Measurements from ENCODE around the gene LRP11.
"Not testable (repeated sequence)": the region's sequence is repeated elsewhere in the genome, so short reads cannot be mapped to it uniquely, and the experiment has no call there.

The LRP11 gene

DNA sequence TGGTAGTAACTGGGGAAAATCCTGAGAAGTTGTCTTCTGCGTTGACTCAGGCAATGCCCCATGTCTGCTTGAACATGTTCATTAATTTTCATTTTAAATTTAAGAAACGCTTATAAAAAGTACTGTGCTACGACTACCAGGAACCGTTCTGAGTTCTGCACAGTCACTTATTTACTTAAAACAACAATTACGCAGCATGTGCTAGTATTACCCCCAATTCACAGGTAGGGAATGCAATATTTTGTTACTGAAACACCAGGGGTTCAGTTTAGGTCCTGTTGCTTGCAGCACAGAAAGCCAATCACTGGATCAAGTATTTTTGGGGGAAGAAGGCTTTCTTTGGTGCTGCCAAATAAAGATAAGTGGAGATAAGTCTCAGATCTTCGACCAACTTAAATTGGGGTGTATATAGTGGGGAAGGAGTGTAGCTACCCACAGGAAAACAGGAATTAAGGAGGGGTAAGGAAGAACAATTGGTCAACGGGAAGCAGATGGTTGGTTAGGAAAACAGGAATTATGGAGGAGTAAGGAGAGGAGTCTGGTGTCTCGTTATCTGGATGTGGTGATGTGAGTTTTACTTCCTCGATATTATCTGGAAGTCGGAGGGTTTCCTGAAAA, 5.2 kb upstream of the LRP11 start:
- no peak for DNase-seq (ENCODE audit: low read depth in 2 of 2)

DNA sequence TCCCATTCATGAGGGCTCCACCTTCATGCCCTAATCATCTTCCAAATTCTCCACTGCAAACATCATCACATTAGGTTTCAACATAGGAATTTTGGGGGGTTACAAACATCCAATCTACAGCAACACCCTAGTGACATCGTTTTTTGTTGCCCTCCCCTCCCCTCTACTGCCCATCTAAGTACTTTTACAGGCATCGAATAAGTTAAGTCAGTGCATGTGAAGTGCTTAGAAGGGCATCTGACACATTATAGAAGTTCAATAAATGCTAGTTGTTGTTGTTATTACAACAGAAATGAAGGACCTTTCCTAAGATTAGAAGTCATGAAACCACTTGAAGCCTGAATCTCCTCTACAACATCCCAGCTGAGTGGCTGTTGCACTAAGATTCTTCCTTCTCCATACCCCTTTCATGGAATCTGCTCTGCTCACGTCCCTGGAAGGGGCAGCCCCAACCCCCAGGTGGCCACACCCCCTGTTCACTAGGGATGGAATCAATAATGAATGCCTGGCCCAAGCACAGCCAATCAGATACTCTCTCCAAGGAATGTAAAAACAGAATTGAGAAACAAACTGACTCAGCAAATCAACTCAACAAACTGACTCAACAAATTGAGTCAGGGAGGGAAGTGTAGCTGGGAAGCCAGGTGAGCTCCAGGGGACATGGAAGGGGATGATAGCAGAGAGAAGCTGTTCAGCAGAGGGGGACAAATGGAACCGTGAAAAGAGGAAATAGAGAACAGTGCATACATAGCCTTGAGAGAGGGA, 3.9 kb upstream of the LRP11 start:
- no peak for DNase-seq (ENCODE audit: low read depth in 2 of 2)

DNA sequence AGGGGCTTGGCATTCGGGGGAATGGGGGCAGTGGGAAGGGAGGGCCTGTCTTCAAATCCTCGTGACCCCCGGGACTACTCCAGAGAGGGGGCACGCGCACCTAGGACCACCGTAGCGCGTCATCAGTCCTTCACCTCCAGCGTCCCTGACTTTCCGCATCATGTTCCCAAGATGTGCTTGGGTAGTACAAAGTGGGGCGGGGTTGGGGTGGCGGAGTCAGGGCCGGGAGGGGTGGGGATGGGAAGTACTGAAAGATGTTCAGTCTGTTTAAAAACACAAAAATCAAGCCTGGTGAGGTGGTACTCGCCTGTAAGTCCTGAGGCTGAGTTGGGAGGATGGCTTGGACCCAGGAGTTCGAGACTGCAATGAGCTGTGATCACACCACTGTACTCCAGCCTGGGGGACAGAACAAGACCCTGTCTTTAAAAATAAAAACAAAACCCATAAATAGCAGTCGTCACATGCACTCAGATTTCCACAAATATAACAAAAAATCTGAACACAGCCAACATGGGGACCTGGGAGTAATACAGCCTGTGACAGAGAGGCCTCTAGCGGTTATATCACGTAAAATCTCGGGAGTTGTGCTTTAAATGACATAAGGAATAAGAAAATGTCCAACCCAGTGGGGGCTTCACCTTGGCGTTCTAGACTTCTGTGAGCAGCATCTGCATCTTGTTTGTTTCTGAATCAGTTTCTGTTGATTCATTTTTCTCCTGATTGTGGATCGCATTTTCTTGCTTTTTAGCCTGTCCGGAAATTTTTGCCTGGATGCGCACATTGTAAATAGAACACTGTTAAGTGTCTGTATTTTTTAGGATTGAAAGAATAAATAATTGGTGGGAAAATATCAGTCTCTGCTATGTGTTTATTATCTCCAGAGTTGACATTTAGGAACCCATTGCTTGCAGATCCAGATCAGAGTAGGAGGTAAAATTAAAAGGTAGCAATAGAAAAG, 698 bp upstream of the LRP11 start:
- DNase-seq (ENCODE audit: low read depth in 2 of 2), result no peak

DNA sequence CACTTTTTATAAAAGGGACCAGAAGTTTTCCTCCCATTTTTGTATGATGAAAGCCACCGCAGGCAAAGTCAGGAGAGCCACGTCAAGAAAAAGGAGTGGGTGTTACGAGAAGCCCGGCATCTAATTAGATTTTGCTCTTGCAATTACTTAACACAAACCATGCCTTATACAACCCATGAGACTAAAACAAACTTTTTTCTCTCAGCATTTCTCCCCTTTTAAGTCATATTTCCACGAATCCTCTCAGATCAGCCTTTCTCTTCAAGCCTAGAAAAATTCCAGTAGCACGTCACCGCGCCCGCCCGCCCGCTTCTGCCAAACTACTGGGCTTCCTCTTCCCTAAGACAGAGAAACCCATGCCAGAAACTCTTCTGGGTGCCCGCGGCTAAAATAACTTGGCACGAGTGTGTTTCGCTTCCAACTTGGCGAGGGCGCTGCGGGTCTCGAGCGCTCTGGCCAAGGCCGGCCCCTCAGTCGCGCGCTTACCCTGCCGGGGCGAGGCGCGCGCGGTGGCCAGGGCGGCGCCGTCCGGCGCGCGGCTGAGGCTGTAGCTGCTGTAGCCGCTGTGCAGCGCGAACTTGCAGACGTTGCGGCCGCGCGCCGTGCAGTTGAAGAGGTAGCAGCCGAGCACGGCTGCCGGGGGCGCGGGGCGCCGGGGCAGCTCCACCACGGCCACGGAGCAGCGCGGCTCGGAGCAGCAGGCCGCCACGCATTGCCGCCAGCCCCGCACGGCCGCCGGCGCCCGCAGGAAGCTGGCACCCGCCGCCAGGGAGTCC, 1.0 kb downstream of the LRP11 start:
- DNase-seq (ENCODE audit: low read depth in 2 of 2), result peak in 1 of 2 donors; percentile 4

DNA sequence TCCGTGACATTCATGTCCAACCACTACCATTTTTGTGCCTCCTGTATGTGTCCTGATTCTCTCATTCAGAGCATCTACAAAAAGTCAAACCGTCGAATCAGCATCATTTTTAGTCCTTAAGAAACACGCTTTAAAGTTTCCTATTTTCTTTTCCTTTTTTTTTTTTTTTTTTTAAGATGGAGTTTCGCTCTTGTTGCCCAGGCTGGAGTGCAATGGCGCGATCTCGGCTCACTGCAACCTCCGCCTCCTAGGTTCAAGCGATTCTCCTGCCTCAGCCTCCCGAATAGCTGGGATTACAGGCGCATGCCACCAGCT, 1.8 kb downstream of the LRP11 start:
- DNase-seq (ENCODE audit: low read depth in 2 of 2), result not testable (repeated sequence)

DNA sequence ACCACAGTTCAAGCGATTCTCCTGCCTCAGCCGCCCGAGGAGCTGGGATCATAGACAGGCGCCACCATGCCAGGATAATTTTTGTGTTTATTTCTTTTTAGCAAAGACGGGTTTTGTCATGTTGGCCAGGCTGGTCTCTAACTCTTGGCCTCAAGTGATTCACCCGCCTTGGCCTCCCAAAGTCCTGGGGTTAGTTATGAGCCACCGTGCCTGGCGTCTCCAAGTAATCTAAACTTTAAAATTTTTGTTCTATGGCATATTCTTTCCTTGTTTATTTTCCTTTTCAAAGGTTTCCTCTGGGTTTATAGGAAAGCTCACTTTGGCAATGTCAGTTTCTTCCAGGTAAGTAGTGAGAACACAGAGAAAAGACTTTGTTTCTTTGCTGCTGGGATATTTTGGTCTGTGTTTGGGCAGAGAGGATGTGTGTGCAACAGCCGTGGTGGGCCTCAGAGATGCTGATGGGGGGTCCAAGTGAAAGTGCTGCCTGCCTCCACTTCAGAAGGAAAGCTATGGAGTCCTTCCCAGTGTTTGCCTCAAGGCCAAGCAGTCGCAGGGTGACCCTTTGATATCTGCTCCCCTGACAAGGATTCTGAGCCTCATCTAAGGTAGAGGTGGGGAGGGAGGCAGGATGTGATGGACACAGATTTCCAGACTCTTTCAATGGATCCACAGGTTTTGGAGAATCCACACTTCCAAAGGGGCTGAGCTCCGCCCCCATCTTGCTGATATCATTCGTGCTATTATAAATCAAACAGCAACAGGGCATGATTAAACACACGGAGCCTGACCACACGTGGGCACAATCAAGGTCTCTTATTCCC, 2.3 kb downstream of the LRP11 start:
- no peak for DNase-seq (ENCODE audit: low read depth in 2 of 2)

DNA sequence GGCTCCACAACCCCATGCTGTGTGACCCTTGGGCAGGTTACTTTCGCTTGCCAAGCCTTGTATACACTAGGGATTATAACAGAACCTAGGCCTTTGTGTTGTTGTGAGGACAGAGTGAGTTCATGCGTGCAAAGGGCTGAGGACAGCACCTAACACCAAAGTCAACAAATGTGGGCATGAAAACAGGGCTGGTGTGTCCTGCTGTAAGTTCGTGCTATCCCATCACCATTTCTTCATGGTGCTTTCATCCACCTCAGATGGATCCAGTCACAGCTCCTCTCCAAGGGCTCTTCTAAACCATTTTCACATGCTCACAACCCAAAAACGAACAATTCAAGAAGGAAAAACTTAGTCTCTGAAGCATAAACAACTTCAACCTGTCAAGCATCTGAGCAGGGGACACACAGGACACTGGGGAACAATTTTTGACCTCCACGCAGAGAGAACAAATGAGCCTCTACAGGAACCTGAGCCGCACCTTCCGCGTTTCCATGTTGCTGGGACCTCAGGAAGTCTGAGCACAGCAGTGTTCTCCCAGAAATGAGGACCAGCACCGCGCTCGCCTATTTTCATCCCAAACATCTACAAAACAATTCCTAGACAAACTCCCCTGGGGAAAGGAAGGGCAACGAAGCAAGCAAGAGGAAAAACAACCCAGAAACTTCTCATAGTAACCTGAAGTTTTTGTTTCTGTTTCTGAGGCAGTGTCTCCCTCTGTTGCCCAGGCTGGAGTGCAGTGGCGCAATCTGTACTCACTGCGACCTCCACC, 3.1 kb downstream of the LRP11 start:
- DNase-seq (ENCODE audit: low read depth in 2 of 2), result no peak

DNA sequence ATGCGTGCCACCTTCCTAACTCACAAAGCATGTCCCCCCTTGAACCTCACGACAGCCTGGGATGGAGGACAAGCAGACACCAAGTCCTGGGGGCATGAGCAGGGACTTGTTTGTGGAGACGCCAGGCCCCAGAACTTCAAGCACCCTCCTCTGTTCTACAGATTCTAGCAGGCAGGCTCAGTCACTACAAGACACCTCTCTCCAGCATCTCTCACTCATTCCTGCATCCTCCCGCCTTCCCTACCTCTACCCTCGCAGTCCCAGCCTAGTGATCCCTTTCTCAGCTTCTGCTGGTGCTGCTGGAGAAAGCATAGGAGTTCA, 3.7 kb downstream of the LRP11 start:
- no peak for DNase-seq (ENCODE audit: low read depth in 2 of 2)

DNA sequence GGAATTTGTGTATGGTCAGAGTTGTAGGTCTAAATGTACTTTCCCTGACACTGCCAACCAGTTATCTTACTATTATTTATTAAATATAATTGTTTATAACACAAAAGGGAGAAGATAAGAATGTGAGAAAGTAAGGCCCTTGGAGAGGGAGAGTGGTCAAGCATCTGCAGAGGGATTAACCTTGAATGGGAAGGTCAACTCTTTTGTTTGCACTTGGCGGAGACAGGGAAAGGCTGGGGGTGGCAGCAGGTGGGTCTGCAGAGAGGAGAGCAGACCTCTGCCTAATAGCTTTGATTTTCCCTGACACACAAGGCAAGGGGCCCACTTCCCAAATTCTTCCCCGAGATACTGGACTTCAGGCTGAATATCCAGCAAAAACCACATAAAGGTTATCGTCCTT, 4.2 kb downstream of the LRP11 start:
- no peak for DNase-seq (ENCODE audit: low read depth in 2 of 2)

DNA sequence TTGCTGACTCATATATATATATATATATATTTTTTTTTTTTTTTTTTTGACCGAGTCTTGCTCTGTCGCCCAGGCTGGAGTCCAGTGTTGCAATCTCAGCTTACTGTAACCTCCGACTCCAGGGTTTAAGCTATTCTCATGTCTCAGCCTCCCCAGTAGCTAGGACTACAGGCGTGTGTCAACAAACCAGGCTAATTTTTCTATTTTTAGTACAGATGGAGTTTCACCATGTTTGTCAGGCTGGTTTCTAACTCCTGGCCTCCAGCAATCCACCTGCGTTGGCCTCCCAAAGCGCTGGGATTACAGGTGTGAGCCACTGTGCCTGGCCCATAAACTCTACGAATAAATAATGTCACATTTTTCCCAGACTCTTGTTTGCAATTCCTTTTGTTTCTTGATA, 4.8 kb downstream of the LRP11 start:
- DNase-seq (ENCODE audit: low read depth in 2 of 2), result no peak

DNA sequence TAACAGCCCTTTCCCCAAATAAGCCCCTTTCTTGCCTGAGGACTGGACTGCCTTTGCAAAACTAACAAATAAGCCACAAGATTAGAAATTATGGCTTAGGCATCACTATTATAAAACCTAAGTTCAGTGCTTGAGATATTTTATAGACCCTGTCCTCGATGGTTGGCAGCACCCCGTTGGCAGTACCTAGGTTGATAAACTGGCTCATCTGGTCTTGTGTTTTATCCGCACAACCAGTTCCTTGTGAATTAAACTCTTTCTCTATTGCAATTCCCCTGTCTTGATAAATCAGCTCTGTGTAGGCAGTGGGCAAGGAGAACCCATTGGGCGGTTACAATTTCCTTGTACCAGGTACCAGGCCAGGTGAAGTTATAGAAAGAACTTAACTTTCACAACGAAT, 6.6 kb downstream of the LRP11 start:
- DNase-seq (ENCODE audit: low read depth in 2 of 2), result no peak

DNA sequence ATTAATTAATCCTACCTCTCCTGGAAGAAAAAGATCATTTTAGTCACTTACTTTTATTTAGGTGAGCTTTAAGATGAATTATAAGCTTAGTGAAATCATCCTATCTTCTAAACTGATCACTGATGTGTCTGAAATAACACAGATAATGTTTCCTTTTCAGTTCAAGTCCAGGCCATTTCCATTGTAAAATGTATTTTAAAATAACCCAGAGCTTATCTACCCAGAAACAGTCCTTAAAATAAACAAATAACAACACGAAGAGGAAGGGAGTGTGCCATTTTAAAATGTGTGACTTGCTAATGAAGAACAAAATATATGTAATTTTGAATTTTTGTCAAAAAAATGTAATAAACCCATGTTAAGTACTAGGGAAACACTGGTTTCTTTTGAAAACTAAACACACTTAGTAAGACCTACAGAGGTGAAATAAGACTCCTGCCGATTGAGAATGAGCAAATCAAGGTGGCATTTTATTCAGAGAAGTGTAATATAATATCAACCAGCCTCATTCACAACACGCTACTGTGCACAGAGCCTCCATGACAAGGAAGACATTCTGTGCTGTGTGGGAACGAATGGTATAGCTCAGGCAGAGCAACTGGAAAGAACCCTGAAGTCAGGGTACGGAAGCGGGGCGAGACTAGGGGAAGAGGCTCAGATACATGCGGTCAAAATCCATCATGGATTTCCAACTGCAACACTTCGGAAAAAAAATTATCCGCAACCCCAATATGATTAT, 7.7 kb downstream of the LRP11 start:
- DNase-seq (ENCODE audit: low read depth in 2 of 2), result no peak

DNA sequence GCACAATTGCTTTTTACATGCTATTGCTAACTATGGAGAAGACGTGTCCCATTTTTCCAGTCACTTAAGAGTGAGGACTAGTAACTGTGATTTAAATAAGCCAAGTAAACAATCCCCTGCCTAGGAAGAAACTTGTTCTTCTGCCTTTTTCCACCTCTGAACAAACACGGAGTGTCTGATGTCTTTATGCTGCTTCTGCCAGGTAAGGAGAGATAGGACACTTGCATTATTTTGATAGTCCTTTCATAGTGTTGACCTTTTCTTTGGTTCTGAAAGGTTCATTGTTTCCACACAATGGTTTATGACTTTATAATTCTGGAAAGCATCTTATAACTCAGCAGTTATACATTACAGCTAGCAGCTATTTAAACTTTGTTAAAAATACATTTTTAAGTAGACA, 8.4 kb downstream of the LRP11 start:
- DNase-seq (ENCODE audit: low read depth in 2 of 2), result no peak

DNA sequence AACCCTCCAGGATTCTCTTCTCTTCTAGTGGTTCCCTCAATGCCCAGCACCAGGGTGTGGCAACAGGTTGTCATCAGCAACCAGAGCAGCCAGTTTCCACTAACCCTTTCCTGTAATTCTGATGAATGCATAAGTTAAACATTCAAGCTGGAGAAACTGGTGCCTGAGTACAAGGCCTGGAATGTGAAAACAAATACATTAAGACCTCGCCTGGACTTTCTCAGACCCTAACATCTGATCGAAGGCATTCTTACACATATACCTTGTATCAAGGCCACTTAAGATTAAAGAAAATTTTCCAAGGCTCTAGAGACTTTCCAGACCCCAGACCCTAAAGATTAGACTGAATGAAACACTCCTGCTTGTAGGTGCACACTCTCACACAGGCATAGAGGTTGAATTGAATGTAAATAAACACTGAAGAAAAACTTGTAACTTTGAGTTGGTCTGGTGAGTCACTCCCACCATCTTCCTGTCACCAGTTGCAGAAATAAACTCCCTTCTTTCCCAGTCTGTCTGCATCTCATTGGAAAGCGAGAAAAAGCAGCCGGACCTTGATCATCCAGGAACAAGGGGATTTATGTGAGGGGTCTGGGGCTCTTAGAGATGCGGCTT, 9.0 kb downstream of the LRP11 start:
- no peak for DNase-seq (ENCODE audit: low read depth in 2 of 2)

DNA sequence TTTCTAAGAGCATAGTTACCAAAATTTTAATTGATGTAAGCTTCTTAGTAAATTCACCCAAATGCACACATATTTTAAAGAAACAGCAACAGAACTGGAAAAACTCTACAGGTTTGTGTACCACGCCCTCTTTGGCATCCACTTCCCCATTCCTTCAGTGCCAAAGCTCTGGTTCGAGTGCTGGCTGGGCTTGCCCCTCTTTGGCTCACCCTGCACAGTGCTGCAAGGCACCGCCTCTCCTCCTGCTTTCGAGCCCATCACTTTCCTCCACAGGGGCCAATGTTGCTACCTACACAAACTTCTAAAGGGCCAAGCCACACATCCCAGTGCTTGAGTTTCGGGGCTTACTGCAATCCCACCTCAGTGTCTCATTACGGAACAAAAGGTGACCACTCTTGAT, 9.6 kb downstream of the LRP11 start:
- no peak for DNase-seq (ENCODE audit: low read depth in 2 of 2)

DNA sequence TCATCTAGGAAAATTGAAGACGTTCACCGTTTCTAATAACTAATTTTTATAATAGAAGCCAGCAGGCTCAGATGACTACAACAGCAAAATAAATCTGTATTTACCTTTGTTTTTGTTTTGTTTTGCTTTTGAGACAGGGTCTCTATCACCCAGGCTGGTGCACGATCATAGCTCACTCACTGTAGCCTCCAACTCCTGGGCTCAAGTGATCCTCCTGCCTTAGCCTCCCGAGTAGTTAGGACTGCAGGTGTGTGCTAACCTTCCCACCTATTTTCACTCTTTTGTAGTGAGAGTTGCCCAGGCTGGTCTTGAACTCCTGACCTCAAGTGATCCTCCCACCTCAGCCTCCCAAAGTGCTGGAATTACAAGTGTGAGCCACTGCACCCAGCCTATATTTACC, 10.1 kb downstream of the LRP11 start:
- not testable (repeated sequence) for DNase-seq (ENCODE audit: low read depth in 2 of 2)

DNA sequence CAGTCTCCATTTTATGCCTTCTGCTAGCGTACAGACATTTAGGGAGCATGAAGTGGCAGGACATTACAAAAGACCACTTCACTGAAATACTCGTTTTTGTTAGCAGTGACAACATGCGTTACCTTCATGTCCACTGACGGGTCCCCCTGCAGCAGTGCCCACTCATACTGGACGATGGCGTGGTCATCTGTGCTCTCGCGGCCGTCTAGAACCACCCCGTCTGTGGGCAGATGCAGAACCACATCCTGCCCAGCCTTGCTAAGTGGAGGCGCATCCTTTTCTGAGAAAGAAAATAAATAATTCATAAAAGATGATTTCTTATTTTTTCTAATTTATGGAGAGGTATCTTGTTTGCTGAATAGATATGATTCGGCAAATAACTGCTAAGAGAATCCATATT, 11.3 kb downstream of the LRP11 start:
- no peak for DNase-seq (ENCODE audit: low read depth in 2 of 2)

DNA sequence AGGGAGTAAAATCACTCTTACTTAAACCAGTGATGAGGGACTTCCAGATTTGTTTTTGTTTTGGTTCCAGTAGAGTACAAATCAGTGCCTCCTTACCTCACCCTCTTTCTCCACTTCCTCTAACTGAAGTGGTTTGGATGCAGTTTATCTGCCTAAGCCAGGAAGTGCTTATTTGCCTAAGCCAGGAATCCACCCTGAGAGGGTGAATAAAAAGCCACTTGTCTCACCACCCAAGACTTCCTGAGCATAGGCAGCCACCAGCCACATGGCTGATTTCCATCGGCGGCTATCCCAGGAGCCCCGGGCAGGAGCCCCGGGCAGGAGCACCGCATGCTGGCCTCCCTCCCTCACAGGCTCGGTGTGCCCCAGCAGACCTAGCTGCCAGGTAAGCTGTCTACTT, 12.0 kb downstream of the LRP11 start:
- no peak for DNase-seq (ENCODE audit: low read depth in 2 of 2)

DNA sequence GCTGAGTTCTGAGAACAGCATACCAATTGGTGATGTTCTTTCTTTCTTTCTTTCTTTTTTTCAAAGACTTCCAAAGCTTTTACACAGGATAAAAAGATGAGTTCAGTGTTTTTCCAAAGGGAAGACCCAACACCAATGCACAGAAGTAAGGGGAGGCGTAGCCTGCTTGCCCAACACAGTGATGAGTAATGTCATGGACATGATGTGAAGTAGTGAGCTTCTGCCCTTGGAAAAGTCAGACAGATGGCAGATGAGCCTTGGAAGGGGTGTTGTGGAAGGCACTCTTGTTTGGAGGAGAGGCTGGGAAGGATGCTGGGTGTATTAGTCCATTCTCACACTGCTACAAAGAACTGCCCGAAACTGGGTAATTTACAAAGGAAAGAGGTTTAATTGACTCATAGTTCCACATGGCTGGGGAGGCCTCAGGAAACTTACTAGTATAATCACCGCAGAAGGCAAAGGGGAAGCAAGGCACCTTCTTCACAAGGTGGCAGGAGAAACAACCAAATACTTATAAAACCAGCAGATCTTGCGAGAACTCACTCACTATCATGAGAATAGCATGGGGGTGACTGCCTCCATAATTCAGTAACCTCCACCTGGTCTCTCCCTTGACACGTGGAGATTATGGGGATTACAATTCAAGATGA, 12.6 kb downstream of the LRP11 start:
- no peak for DNase-seq (ENCODE audit: low read depth in 2 of 2)

Data from stimulated activated CD8-positive, alpha-beta memory T cell treated with anti-CD3 and anti-CD28 coated beads, Interleukin-15, amount 100 ng/mL, for 4 hours (primary cell).